WTC11 (cell line): ENCODE measurements around the gene MACC1. TPM values are rescaled to one million over a fixed set of nuclear protein-coding genes. Genes with fewer than 3 reads are reported as not detected.

Source experiments
- ATAC-seq: fragments of 200-7000 bp; cut with Tn5 transposase; 2 replicates; pipeline ENCODE4 v1.10.0; 2021; ENCODE audit warnings: mild to moderate bottlenecking, moderate library complexity
- CTCF ChIA-PET: fragments of 300-600 bp; sonication (Branson Sonifier 250); formaldehyde crosslinking; loops from one replicate; lab custom pipeline; 2021; ENCODE audit warnings: antibody characterized with exemption; lab: Charles Lee
- POLR2A ChIA-PET: fragments of 350-600 bp; sonication (Branson Sonifier 250); formaldehyde crosslinking; loops from one replicate; lab custom pipeline; 2021; ENCODE audit warnings: antibody characterized with exemption; lab: Charles Lee
- DNase-seq: peaks from one replicate; pipeline ENCODE4 v3.0.0; 2021; ENCODE audit warnings: low spot score
- H3K27ac Mint-ChIP-seq: 2 replicates; pipeline ENCODE4 v1.8.0; 2021; ENCODE audit warnings: mixed read lengths
- H3K27me3 Mint-ChIP-seq: 2 replicates; pipeline ENCODE4 v1.8.0; 2021; ENCODE audit warnings: low read depth, mild to moderate bottlenecking, moderate library complexity, mixed read lengths
- H3K36me3 Mint-ChIP-seq: 2 replicates; pipeline ENCODE4 v1.8.0; 2021; ENCODE audit warnings: mixed read lengths
- H3K4me1 Mint-ChIP-seq: 2 replicates; pipeline ENCODE4 v1.8.0; 2022; ENCODE audit warnings: mixed read lengths
- H3K4me3 Mint-ChIP-seq: 2 replicates; pipeline ENCODE4 v1.8.0; 2021; ENCODE audit warnings: mild to moderate bottlenecking, moderate library complexity, mixed read lengths
- H3K9me3 Mint-ChIP-seq: 2 replicates; pipeline ENCODE4 v1.8.0; 2021; ENCODE audit warnings: mixed read lengths
- CBFB ChIP-seq: sonication (generic); formaldehyde crosslinking; IDR thresholded peaks from 2 replicates; pipeline ENCODE4 v1.8.1; 2022; ENCODE audit warnings: mild to moderate bottlenecking, low read depth, missing genetic modification reagents
- ESRRA ChIP-seq: sonication (generic); formaldehyde crosslinking; IDR thresholded peaks from 2 replicates; pipeline ENCODE4 v1.8.1; 2022; ENCODE audit warnings: mild to moderate bottlenecking, missing genetic modification reagents, borderline replicate concordance
- JAZF1 ChIP-seq: fragments of 250-450 bp; sonication (Bioruptor Pico); IDR thresholded peaks from 2 replicates; pipeline ENCODE4 v1.9.0; 2021; ENCODE audit warnings: moderate library complexity, mild to moderate bottlenecking, inconsistent platforms
- KAT7 ChIP-seq: sonication (generic); formaldehyde crosslinking; IDR thresholded peaks from 2 replicates; pipeline ENCODE4 v1.8.1; 2023; ENCODE audit warnings: missing genetic modification reagents, mild to moderate bottlenecking, borderline replicate concordance
- MXD4 ChIP-seq: fragments of 250-450 bp; sonication (Bioruptor Pico); IDR thresholded peaks from 2 replicates; pipeline ENCODE4 v1.8.0; 2021; ENCODE audit warnings: mild to moderate bottlenecking, moderate library complexity, borderline replicate concordance
- NR1H2 ChIP-seq: sonication (generic); formaldehyde crosslinking; IDR thresholded peaks from 2 replicates; pipeline ENCODE4 v1.9.0; 2021; ENCODE audit warnings: mild to moderate bottlenecking, moderate library complexity, missing genetic modification reagents
- NR2C2 ChIP-seq: sonication (generic); formaldehyde crosslinking; IDR thresholded peaks from 2 replicates; pipeline ENCODE4 v1.8.0; 2022; ENCODE audit warnings: mild to moderate bottlenecking, missing genetic modification reagents
- PRRX2 ChIP-seq: fragments of 250-450 bp; sonication (Bioruptor Pico); IDR thresholded peaks from 2 replicates; pipeline ENCODE4 v1.8.0; 2021; ENCODE audit warnings: mild to moderate bottlenecking
- SOX15 ChIP-seq: fragments of 250-450 bp; sonication (Bioruptor Pico); IDR thresholded peaks from 2 replicates; pipeline ENCODE4 v1.9.0; 2021; ENCODE audit warnings: mild to moderate bottlenecking
- ZBTB21 ChIP-seq: sonication (generic); formaldehyde crosslinking; IDR thresholded peaks from 2 replicates; pipeline ENCODE4 v1.8.1; 2023; ENCODE audit warnings: mild to moderate bottlenecking, missing genetic modification reagents, borderline replicate concordance
- ZNF232 ChIP-seq: sonication (generic); formaldehyde crosslinking; IDR thresholded peaks from 2 replicates; pipeline ENCODE4 v1.8.0; 2022; ENCODE audit warnings: mild to moderate bottlenecking, missing genetic modification reagents
- ZNF396 ChIP-seq: fragments of 250-450 bp; sonication (Bioruptor Pico); IDR thresholded peaks from 2 replicates; pipeline ENCODE4 v1.8.0; 2021; ENCODE audit warnings: mild to moderate bottlenecking, moderate library complexity, borderline replicate concordance
- total RNA-seq: library from RNA; stranded (reverse); gene quantifications from 3 replicates; pipeline ENCODE4 v1.2.3, GENCODE V29; 2021
- TF ChIP-seq, protein P1 (sequence below): sonication (generic); formaldehyde crosslinking; IDR thresholded peaks from 2 replicates; pipeline ENCODE4 v1.8.1; 2023; ENCODE audit warnings: mild to moderate bottlenecking, missing genetic modification reagents, moderate library complexity
- TF ChIP-seq, protein P2 (sequence below): sonication (generic); formaldehyde crosslinking; IDR thresholded peaks from 2 replicates; pipeline ENCODE4 v1.8.1; 2022; ENCODE audit warnings: missing genetic modification reagents, borderline replicate concordance
- TF ChIP-seq, protein P3 (sequence below): sonication (generic); formaldehyde crosslinking; IDR thresholded peaks from 2 replicates; pipeline ENCODE4 v1.8.0; 2022; ENCODE audit warnings: mild to moderate bottlenecking, missing genetic modification reagents
- TF ChIP-seq, protein P4 (sequence below): sonication (generic); formaldehyde crosslinking; conservative IDR thresholded peaks from 2 replicates; pipeline ENCODE4 v1.8.1; 2022; ENCODE audit warnings: mild to moderate bottlenecking, missing genetic modification reagents
- TF ChIP-seq, protein P5 (sequence below): sonication (generic); formaldehyde crosslinking; IDR thresholded peaks from 2 replicates; pipeline ENCODE4 v1.8.1; 2022; ENCODE audit warnings: mild to moderate bottlenecking, missing genetic modification reagents, moderate library complexity, borderline replicate concordance
- TF ChIP-seq, protein P6 (sequence below): sonication (generic); formaldehyde crosslinking; conservative IDR thresholded peaks from 2 replicates; pipeline ENCODE4 v1.8.1; 2023; ENCODE audit warnings: mild to moderate bottlenecking, low read depth, missing genetic modification reagents, moderate library complexity
- TF ChIP-seq, protein P7 (sequence below): sonication (generic); formaldehyde crosslinking; IDR thresholded peaks from 2 replicates; pipeline ENCODE4 v1.8.0; 2022; ENCODE audit warnings: mild to moderate bottlenecking, missing genetic modification reagents

The MACC1 gene
- total RNA-seq, 1 experiment from 2014 or later, result 14.6 TPM

DNA sequence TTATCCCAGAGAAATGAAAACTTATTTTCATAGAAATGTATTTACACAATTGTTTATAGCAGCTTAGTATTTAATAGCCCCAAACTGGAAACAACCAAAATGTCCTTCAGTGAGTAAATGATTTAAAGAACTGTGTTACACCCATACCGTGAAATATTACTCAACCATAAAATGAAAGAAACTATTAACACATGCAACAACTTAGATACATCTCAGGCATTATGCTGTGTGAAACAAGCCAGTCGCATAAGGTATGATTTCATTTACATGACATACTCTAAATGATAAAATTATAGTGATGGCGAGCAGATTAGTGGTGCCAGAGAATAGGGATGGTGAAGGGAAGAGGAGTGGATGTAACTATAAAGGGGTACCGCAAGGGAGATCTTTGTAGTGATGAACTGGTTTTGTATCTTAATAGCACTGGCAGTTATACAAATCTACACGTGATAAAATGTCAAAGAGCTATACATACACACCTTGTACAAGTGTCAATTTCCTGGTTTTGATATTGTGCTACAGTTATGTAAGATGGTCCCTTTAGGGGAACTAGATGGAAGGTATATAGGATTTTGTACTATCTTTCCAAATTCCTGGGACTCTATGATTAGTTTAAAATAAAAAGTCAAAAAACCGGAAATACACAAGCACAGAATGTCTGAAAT lies 40.5 kb downstream of the MACC1 start (continued):
- TF ChIP-seq, protein P1, sequence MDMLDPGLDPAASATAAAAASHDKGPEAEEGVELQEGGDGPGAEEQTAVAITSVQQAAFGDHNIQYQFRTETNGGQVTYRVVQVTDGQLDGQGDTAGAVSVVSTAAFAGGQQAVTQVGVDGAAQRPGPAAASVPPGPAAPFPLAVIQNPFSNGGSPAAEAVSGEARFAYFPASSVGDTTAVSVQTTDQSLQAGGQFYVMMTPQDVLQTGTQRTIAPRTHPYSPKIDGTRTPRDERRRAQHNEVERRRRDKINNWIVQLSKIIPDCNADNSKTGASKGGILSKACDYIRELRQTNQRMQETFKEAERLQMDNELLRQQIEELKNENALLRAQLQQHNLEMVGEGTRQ (CRISPR knock-in tag), result no peak

DNA sequence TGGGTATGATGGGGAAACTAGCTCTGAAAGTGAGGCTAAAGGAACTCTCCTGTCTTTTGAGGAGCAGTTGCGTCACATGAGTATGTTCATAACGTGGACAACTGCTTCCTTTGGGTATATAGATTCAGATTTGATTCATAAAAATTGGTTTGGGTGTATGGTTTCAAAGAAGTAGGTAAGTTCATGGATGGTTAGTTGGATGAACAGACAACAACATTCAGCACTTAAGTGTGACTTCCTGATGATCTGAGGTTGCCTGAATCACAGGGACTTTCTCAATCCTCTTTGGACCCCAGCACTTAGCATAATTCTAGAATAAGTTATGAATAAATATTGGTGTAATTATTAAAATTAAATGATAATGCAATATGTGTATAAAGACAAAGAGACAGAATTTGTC lies 43.4 kb downstream of the MACC1 start:
- Mint-ChIP-seq H3K9me3 (no peaks in the 10 kb centered on the region), H3K27ac (no peak overlapping the region), H3K27me3 (no peaks in the 10 kb centered on the region)
- POLR2A ChIA-PET, result interaction anchor here (0.6 kb wide), 1 partner anchor 20 kb away, joined by 3 read pairs; no protein-coding TSS in a partner anchor
- no peak for ATAC-seq
- CTCF ChIA-PET, result interaction anchor here (1.0 to 2.9 kb wide), 14 partner anchors 11 to 465 kb away, joined by 3 to 50 read pairs (median 7); partner anchors contain the start of genes POLR1F and TMEM196
- TF ChIP-seq ZNF232 (CRISPR knock-in tag) (no peak), PRRX2 (CRISPR knock-in tag) (no peak), KAT7 (no peak), ZNF396 (CRISPR knock-in tag) (no peak), SOX15 (CRISPR knock-in tag) (no peak), NR2C2 (CRISPR knock-in tag) (no peak), ESRRA (CRISPR knock-in tag) (no peak), NR1H2 (CRISPR knock-in tag) (no peak), CBFB (CRISPR knock-in tag) (no peak), ZBTB21 (CRISPR knock-in tag) (no peak), JAZF1 (CRISPR knock-in tag) (no peak), MXD4 (no peak)
- TF ChIP-seq, protein P2, sequence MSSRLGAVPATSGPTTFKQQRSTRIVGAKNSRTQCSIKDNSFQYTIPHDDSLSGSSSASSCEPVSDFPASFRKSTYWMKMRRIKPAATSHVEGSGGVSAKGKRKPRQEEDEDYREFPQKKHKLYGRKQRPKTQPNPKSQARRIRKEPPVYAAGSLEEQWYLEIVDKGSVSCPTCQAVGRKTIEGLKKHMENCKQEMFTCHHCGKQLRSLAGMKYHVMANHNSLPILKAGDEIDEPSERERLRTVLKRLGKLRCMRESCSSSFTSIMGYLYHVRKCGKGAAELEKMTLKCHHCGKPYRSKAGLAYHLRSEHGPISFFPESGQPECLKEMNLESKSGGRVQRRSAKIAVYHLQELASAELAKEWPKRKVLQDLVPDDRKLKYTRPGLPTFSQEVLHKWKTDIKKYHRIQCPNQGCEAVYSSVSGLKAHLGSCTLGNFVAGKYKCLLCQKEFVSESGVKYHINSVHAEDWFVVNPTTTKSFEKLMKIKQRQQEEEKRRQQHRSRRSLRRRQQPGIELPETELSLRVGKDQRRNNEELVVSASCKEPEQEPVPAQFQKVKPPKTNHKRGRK (CRISPR knock-in tag), result no peak
- TF ChIP-seq, protein P3, sequence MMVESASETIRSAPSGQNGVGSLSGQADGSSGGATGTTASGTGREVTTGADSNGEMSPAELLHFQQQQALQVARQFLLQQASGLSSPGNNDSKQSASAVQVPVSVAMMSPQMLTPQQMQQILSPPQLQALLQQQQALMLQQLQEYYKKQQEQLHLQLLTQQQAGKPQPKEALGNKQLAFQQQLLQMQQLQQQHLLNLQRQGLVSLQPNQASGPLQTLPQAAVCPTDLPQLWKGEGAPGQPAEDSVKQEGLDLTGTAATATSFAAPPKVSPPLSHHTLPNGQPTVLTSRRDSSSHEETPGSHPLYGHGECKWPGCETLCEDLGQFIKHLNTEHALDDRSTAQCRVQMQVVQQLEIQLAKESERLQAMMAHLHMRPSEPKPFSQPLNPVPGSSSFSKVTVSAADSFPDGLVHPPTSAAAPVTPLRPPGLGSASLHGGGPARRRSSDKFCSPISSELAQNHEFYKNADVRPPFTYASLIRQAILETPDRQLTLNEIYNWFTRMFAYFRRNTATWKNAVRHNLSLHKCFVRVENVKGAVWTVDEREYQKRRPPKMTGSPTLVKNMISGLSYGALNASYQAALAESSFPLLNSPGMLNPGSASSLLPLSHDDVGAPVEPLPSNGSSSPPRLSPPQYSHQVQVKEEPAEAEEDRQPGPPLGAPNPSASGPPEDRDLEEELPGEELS (CRISPR knock-in tag), result no peak
- TF ChIP-seq, protein P4, sequence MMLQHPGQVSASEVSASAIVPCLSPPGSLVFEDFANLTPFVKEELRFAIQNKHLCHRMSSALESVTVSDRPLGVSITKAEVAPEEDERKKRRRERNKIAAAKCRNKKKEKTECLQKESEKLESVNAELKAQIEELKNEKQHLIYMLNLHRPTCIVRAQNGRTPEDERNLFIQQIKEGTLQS (CRISPR knock-in tag), result no peak
- TF ChIP-seq, protein P5, sequence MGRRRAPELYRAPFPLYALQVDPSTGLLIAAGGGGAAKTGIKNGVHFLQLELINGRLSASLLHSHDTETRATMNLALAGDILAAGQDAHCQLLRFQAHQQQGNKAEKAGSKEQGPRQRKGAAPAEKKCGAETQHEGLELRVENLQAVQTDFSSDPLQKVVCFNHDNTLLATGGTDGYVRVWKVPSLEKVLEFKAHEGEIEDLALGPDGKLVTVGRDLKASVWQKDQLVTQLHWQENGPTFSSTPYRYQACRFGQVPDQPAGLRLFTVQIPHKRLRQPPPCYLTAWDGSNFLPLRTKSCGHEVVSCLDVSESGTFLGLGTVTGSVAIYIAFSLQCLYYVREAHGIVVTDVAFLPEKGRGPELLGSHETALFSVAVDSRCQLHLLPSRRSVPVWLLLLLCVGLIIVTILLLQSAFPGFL (CRISPR knock-in tag), result no peak
- TF ChIP-seq, protein P6, sequence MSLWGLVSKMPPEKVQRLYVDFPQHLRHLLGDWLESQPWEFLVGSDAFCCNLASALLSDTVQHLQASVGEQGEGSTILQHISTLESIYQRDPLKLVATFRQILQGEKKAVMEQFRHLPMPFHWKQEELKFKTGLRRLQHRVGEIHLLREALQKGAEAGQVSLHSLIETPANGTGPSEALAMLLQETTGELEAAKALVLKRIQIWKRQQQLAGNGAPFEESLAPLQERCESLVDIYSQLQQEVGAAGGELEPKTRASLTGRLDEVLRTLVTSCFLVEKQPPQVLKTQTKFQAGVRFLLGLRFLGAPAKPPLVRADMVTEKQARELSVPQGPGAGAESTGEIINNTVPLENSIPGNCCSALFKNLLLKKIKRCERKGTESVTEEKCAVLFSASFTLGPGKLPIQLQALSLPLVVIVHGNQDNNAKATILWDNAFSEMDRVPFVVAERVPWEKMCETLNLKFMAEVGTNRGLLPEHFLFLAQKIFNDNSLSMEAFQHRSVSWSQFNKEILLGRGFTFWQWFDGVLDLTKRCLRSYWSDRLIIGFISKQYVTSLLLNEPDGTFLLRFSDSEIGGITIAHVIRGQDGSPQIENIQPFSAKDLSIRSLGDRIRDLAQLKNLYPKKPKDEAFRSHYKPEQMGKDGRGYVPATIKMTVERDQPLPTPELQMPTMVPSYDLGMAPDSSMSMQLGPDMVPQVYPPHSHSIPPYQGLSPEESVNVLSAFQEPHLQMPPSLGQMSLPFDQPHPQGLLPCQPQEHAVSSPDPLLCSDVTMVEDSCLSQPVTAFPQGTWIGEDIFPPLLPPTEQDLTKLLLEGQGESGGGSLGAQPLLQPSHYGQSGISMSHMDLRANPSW (CRISPR knock-in tag), result no peak
- TF ChIP-seq, protein P7, sequence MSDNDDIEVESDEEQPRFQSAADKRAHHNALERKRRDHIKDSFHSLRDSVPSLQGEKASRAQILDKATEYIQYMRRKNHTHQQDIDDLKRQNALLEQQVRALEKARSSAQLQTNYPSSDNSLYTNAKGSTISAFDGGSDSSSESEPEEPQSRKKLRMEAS (CRISPR knock-in tag), result no peak
- TF ChIP-seq, all 79 proteins: peak for 0
- DNase-seq, result no peak
- Mint-ChIP-seq H3K36me3 (peaks cover 5% of the 10 kb centered on the region; the same call in 1 of the 2 replicates), H3K4me3 (no peak overlapping the region), H3K4me1 (peaks cover 24% of the 10 kb centered on the region)
